SK-N-SH (cell line): ENCODE data around the gene SLC26A8.

Source experiments
- CTCF ChIP-seq: fragments of 200-600 bp; sonication (generic); IDR thresholded peaks from 2 replicates; pipeline ENCODE4 v1.6.1; 2017; ENCODE audit warnings: antibody characterized with exemption, mild to moderate bottlenecking, moderate library complexity
- EP300 ChIP-seq, 2 experiments: IDR thresholded peaks; 2 replicates each; pipeline versions ENCODE4 v1.4.0 to v1.6.1; 2012; ENCODE audit warnings: borderline replicate concordance in 1 of 2, low read depth in 1 of 2, low read length in 1 of 2
- FOXJ3 ChIP-seq: sonication (generic); formaldehyde crosslinking; IDR thresholded peaks from 2 replicates; pipeline ENCODE4 v1.5.1; 2020; ENCODE audit warnings: mild to moderate bottlenecking, missing genetic modification reagents

- TF ChIP-seq EP300 (IDR thresholded peaks at IDR 0.05; ENCODE audit: borderline replicate concordance in 1 of 2, low read depth in 1 of 2, low read length in 1 of 2): no peak
- no peak for TF ChIP-seq FOXJ3
- no peak for TF ChIP-seq CTCF
Observed at GRCh38 chr6:36052097-36052496, 27.7 kb upstream of the SLC26A8 start.
